PC-9 (cell line): ENCODE measurements around the gene HBQ1. TPM values are rescaled to one million over a fixed set of nuclear protein-coding genes. Genes with fewer than 3 reads are reported as not detected.

Experiments
- BruUV-seq: library from RNA; stranded (reverse); fragments of 400-500 nt; replicated peaks from 2 replicates; lab custom pipeline; 2021; lab: Mats Ljungman, UMichigan
- CTCF ChIA-PET: fragments of 300-600 bp; sonication (Branson Sonifier 250); formaldehyde crosslinking; loops from one replicate; lab custom pipeline; 2022; ENCODE audit warnings: antibody characterized with exemption; lab: Charles Lee
- POLR2A ChIA-PET: fragments of 300-600 bp; sonication (Branson Sonifier 250); formaldehyde crosslinking; loops from one replicate; lab custom pipeline; 2022; ENCODE audit warnings: antibody characterized with exemption; ENCODE audit not compliant: unreplicated experiment; lab: Charles Lee
- DNase-seq, 2 experiments: peaks; one replicate each; pipeline versions ENCODE4 v3.0.0 to v3.0.0-alpha.2; 2015 to 2022; ENCODE audit warnings: mixed read lengths in 1 of 2
- H2AFZ ChIP-seq: fragments of 200-600 bp; sonication (generic); 2 replicates; pipeline ENCODE4 v1.8.1; 2017; ENCODE audit warnings: antibody characterized with exemption
- H3F3A ChIP-seq: fragments of 200-600 bp; sonication (generic); 2 replicates; pipeline ENCODE4 v1.8.1; 2017; ENCODE audit warnings: antibody characterized with exemption, mild to moderate bottlenecking, low read depth; ENCODE audit not compliant: insufficient read depth
- H3K27ac ChIP-seq: fragments of 200-600 bp; sonication (generic); 2 replicates; pipeline ENCODE4 v1.6.1; 2016; ENCODE audit warnings: mixed run types
- H3K27me3 ChIP-seq: fragments of 200-600 bp; sonication (generic); 2 replicates; pipeline ENCODE4 v1.6.1; 2016; ENCODE audit warnings: low read depth, mixed run types; ENCODE audit not compliant: insufficient read depth
- H3K36me3 ChIP-seq: fragments of 200-600 bp; sonication (generic); 2 replicates; pipeline ENCODE4 v1.6.1; 2016; ENCODE audit warnings: low read depth, mixed run types
- H3K4me1 ChIP-seq: fragments of 200-600 bp; sonication (generic); replicated peaks from 2 replicates; pipeline ENCODE4 v1.6.1; 2016; ENCODE audit warnings: mixed run types; ENCODE audit not compliant: insufficient read depth
- H3K4me2 ChIP-seq: fragments of 200-600 bp; sonication (generic); 2 replicates; pipeline ENCODE4 v1.6.1; 2017; ENCODE audit warnings: mixed run types
- H3K4me3 ChIP-seq: fragments of 200-600 bp; sonication (generic); 2 replicates; pipeline ENCODE4 v1.6.1; 2016; ENCODE audit warnings: mixed run types
- H3K79me2 ChIP-seq: fragments of 200-600 bp; sonication (generic); 2 replicates; pipeline ENCODE4 v1.6.1; 2017; ENCODE audit warnings: low read depth, mixed run types
- H3K9me2 ChIP-seq: fragments of 200-600 bp; sonication (generic); 2 replicates; pipeline ENCODE4 v1.8.1; 2017; ENCODE audit warnings: mild to moderate bottlenecking; ENCODE audit not compliant: insufficient read depth
- H3K9me3 ChIP-seq: fragments of 200-600 bp; sonication (generic); 2 replicates; pipeline ENCODE4 v1.8.1; 2016; ENCODE audit warnings: low read depth; ENCODE audit not compliant: insufficient read depth
- H4K20me1 ChIP-seq: fragments of 200-600 bp; sonication (generic); 2 replicates; pipeline ENCODE4 v1.8.1; 2017; ENCODE audit not compliant: insufficient read depth
- EZH2 ChIP-seq: fragments of 200-600 bp; sonication (generic); IDR thresholded peaks from 2 replicates; pipeline ENCODE4 v1.8.0; 2017; ENCODE audit warnings: antibody characterized with exemption, low read depth
- intact Hi-C: fragments of 100-400 bp; cut with micrococcal nuclease; formaldehyde crosslinking; loops from one replicate; pipeline ENCODE4 v1.10.0; 2022; ENCODE audit not compliant: unreplicated experiment
- total RNA-seq: library from RNA; stranded (reverse); gene quantifications from 2 replicates; pipeline ENCODE4 v1.2.3, GENCODE V29; 2021
- TF ChIP-seq, protein P1 (sequence below): fragments of 200-600 bp; sonication (generic); conservative IDR thresholded peaks from 2 replicates; pipeline ENCODE4 v1.6.1; 2017; ENCODE audit warnings: mixed run types, antibody characterized with exemption, mild to moderate bottlenecking, moderate library complexity

HBQ1 gene
- total RNA-seq, 1 experiment from 2014 or later: not detected

DNA sequence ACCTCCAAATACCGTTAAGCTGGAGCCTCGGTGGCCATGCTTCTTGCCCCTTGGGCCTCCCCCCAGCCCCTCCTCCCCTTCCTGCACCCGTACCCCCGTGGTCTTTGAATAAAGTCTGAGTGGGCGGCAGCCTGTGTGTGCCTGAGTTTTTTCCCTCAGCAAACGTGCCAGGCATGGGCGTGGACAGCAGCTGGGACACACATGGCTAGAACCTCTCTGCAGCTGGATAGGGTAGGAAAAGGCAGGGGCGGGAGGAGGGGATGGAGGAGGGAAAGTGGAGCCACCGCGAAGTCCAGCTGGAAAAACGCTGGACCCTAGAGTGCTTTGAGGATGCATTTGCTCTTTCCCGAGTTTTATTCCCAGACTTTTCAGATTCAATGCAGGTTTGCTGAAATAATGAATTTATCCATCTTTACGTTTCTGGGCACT lies 2.9 kb upstream of the HBQ1 start:
- Histone ChIP-seq H3K4me1 (no peaks in the 10 kb centered on the region), H3K4me3 (no peak overlapping the region), H3K9me3 (no peaks in the 10 kb centered on the region), H2AFZ (no peak overlapping the region), H3K36me3 (no peaks in the 10 kb centered on the region), H3K79me2 (no peaks in the 10 kb centered on the region), H3K27me3 (peaks cover 18% of the 10 kb centered on the region), H3K4me2 (no peak overlapping the region), H3K27ac (no peak overlapping the region), H4K20me1 (peaks cover 9% of the 10 kb centered on the region; the same call in 1 of the 2 replicates), H3F3A (peaks cover 16% of the 10 kb centered on the region; the same call in 1 of the 2 replicates), H3K9me2 (no peaks in the 10 kb centered on the region)
- no TSS peak for BruUV-seq
- intact Hi-C loops: no loop called here
- POLR2A ChIA-PET: no interaction called here
- CTCF ChIA-PET: no interaction called here
- no peak for TF ChIP-seq EZH2
- TF ChIP-seq, protein P1, sequence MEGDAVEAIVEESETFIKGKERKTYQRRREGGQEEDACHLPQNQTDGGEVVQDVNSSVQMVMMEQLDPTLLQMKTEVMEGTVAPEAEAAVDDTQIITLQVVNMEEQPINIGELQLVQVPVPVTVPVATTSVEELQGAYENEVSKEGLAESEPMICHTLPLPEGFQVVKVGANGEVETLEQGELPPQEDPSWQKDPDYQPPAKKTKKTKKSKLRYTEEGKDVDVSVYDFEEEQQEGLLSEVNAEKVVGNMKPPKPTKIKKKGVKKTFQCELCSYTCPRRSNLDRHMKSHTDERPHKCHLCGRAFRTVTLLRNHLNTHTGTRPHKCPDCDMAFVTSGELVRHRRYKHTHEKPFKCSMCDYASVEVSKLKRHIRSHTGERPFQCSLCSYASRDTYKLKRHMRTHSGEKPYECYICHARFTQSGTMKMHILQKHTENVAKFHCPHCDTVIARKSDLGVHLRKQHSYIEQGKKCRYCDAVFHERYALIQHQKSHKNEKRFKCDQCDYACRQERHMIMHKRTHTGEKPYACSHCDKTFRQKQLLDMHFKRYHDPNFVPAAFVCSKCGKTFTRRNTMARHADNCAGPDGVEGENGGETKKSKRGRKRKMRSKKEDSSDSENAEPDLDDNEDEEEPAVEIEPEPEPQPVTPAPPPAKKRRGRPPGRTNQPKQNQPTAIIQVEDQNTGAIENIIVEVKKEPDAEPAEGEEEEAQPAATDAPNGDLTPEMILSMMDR: no peak
- no peak for DNase-seq

DNA sequence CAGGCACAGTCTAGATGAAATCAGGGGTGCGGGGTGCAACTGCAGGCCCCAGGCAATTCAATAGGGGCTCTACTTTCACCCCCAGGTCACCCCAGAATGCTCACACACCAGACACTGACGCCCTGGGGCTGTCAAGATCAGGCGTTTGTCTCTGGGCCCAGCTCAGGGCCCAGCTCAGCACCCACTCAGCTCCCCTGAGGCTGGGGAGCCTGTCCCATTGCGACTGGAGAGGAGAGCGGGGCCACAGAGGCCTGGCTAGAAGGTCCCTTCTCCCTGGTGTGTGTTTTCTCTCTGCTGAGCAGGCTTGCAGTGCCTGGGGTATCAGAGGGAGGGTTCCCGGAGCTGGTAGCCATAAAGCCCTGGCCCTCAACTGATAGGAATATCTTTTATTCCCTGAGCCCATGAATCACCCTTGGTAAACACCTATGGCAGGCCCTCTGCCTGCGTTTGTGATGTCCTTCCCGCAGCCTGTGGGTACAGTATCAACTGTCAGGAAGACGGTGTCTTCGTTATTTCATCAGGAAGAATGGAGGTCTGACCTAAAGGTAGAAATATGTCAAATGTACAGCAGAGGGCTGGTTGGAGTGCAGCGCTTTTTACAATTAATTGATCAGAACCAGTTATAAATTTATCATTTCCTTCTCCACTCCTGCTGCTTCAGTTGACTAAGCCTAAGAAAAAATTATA lies 2.1 kb upstream of the HBQ1 start:
- Histone ChIP-seq H4K20me1 (peaks cover 9% of the 10 kb centered on the region; the same call in 1 of the 2 replicates), H3K4me2 (no peak overlapping the region), H2AFZ (no peak overlapping the region), H3K79me2 (no peaks in the 10 kb centered on the region), H3K4me1 (no peaks in the 10 kb centered on the region), H3K27me3 (peaks cover 18% of the 10 kb centered on the region), H3K9me3 (no peaks in the 10 kb centered on the region), H3K4me3 (no peak overlapping the region), H3F3A (peaks cover 16% of the 10 kb centered on the region; the same call in 1 of the 2 replicates), H3K9me2 (no peaks in the 10 kb centered on the region), H3K36me3 (no peaks in the 10 kb centered on the region), H3K27ac (no peak overlapping the region)
- CTCF ChIA-PET: no interaction called here
- no peak for TF ChIP-seq EZH2
- TF ChIP-seq, protein P1: no peak
- BruUV-seq: no TSS peak
- no peak for DNase-seq
- POLR2A ChIA-PET: no interaction called here
- intact Hi-C loops: no loop called here

DNA sequence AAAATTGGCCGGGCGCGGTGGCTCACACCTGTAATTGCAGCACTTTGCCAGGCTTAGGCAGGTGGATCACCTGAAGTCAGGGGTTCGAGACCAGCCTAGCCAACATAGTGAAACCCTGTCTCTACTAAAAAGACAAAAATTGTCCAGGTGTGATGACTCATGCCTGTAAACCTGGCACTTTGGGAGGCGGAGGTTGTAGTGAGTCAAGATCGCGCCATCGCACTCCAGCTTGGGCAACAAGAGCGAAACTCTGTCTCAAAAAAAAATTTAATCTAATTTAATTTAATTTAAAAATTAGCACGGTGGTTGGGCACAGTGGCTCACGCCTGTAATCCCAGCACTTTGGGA lies 1.6 kb upstream of the HBQ1 start:
- Histone ChIP-seq H3K9me2 (no peaks in the 10 kb centered on the region), H3K27ac (no peak overlapping the region), H3K9me3 (no peaks in the 10 kb centered on the region), H3K4me3 (no peak overlapping the region), H2AFZ (no peak overlapping the region), H3K4me2 (no peak overlapping the region), H3K36me3 (no peaks in the 10 kb centered on the region), H3K4me1 (no peaks in the 10 kb centered on the region), H3K27me3 (peaks cover 18% of the 10 kb centered on the region), H3F3A (peaks cover 16% of the 10 kb centered on the region; the same call in 1 of the 2 replicates), H4K20me1 (peaks cover 9% of the 10 kb centered on the region; the same call in 1 of the 2 replicates), H3K79me2 (no peaks in the 10 kb centered on the region)
- ChIA-PET POLR2A (no interaction called here), CTCF (no interaction called here)
- TF ChIP-seq, protein P1: no peak
- TF ChIP-seq EZH2: no peak
- DNase-seq: no peak
- intact Hi-C loops: no loop called here
- no TSS peak for BruUV-seq
